ENCODE results near the gene ITGA1.
A peak's percentile ranks its signal among the peaks of the same experiment; 100 is the strongest.

The ITGA1 gene

DNA sequence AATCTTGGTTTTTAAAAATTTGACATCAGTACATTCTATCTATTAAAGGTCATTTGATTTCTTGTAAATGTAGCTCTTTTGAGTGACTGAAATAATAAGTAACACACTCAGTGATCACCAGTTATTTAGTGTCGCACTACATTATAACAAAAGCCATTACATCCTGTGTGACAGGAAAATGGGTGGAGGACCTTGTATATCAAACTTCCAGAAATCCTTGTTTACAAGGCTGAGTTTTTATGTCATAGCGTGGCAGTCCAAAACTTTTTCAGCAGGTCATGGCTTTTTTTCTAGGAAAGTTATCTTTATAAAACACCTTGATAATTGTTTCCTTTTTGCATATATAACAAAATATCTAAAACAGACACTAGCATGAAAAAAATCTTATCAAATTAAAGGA, 14.4 kb upstream of the ITGA1 start:
- DNase-seq = no peak

GRCh38 chr5:52774005-52774410, 13.7 kb upstream of the ITGA1 start:
- DNase-seq = no peak

- no peak for DNase-seq
These were observed 11.6 kb upstream of the ITGA1 start for GRCh38 chr5:52776116-52776515.

- DNase-seq = no peak
These were observed 10.5 kb upstream of the ITGA1 start for GRCh38 chr5:52777186-52777585.

- DNase-seq = no peak
These were observed 8.9 kb upstream of the ITGA1 start for GRCh38 chr5:52778781-52779180.

- DNase-seq = no peak
These were observed 8.5 kb upstream of the ITGA1 start for GRCh38 chr5:52779213-52779612.

DNA sequence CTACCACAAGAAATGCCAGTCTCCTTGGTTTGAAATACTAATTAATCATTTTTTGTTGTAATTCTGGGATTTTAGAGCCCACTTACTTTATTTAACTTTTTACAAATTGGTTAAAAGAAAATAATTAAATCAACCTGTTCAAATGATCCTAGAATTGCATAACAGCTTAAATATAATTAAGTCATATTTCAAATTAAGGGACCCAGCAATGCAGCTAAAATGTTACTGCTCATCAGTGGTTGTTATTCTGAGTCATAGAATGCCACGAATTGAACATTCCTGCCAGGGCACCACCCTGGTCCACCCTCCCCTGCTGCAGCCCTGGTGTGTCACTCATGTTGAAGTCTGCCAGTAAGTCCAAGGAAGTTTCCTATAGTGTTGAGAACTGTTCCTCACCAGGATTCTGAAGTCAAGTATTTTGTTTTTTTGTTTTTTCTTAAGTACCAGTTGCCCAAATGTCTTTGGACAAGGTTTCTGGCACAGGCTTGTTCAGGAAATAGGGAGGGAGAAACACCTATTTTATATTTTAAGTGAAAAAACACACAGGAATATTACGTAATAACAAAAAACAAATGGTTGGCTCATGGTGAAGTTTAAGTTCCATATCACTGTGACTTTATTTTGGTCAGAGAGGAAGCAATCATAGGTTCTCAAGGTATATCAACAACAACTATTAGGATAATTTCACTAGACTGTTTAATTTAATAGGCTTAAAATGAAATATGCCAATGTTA, 4.3 kb upstream of the ITGA1 start:
- DNase-seq = peak; percentile 80

DNA sequence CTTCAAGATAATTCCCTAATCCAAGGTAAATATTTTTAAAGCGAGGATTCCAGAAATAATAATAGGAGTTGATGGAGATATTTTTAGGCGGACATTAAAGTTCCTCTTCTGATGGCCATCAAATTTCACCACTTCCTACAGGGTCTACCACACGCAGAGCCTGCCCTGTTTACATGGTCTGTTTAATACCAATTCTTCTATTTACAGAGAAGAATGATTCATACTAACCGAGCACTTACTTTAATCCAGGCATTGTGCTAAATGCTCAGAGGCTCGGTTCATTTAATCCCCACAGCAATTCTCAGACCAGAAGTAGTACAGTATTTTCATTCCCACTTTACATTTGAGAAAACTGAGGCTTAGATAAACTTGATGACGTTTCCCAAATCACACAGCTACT, 3.0 kb upstream of the ITGA1 start:
- DNase-seq = no peak

- no peak for DNase-seq
These were observed 1.3 kb upstream of the ITGA1 start for GRCh38 chr5:52786391-52786790.

- no peak for DNase-seq
These were observed 642 bp upstream of the ITGA1 start for GRCh38 chr5:52786949-52787599.

- no peak for DNase-seq
These were observed 747 bp downstream of the ITGA1 start for GRCh38 chr5:52788505-52788821.

DNA sequence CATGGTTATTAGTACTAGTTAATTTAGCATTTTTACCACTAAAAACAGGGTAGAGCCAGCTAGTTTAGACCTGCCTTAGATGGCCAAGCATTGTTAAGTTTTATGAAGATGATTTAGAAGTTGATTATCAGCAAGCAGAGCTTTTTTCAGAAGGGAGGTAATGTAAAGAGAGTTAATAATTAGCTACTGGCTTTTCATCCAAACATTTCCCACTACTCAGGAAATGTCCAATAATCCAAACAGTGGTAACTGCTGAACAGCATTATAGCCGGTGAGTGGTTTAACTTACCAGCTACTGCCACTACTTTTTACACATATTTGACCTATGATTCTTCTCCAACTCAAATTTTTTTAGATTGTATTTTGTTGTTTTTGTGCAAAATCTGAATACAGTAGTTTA, 1.7 kb downstream of the ITGA1 start:
- no peak for DNase-seq

DNA sequence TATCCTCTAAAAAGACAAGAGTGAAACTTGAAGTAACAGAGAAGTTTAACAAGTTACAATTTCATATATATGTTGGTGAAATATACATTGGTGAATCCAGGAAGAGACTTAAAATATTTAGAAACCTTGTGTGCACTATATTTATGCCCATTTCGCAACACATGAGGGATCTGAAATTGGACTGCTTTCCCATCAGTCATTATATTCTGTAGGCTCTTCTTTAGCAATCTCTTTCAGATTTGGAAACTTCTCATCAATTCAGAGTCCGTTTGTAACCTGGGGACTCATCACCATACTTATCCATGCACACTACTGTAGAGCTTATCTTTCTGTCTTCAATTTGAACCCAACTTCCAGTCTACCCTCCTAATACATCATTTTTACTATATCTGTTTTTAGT, 2.1 kb downstream of the ITGA1 start:
- no peak for DNase-seq

- DNase-seq = no peak
These were observed 3.6 kb downstream of the ITGA1 start for GRCh38 chr5:52791366-52791765.

DNA sequence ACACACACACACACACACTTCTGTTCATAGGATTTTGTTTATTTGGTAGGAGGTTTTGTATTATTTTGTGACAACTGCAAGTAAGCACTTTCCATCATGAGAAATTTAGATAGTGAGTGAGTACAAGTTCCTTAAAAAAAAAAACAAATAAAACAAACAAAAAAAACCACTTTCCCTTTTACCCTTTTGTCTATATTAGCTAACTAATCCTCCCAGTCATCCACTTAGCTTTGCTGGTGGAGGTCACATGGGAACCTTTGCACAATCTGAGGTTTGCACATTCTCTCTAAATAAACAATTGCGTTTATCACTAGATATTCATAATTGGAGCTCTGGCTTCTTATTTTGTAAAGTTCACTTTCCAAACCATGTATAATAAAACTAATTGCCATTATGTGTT, 6.8 kb downstream of the ITGA1 start:
- DNase-seq = no peak

DNA sequence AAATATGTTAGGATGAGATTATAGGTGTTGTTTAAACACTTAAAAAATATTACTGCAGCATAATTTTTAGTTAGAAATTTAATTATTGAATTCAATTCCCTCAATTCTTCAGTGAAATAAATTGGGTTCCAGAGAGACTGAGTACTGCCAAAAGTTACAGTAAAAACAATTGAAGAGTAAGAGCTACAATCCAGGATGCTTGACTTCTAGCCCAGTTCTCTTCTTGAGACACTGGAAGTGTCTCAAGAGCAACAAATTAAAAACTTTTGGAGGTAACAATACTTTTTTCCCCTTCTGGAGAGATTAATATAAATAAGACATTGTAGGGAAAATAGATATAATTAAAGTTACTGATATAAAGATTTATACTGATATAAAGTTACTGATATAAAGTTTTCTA, 8.3 kb downstream of the ITGA1 start:
- no peak for DNase-seq

GRCh38 chr5:52796516-52797103, 8.9 kb downstream of the ITGA1 start:
- DNase-seq = no peak

DNA sequence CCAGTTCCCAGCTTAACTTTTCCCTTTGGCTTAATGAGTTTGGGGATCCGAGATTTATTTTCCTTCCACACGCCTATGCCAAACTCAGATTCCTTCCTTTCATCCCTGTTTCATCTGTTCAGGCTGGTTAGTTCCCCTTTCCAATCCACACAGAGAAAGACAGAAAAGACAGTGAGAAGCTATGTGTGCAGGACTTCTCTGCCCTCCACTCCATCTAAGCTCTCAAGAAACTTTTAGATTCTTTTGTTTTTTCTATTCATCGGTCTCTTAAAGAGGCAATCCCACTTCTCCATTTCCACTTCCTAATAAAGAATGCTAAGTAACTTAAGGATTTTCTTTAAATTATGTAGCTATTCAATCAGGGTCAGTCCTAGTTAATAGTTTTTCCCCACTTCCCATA, 11.2 kb downstream of the ITGA1 start:
- DNase-seq = no peak

DNA sequence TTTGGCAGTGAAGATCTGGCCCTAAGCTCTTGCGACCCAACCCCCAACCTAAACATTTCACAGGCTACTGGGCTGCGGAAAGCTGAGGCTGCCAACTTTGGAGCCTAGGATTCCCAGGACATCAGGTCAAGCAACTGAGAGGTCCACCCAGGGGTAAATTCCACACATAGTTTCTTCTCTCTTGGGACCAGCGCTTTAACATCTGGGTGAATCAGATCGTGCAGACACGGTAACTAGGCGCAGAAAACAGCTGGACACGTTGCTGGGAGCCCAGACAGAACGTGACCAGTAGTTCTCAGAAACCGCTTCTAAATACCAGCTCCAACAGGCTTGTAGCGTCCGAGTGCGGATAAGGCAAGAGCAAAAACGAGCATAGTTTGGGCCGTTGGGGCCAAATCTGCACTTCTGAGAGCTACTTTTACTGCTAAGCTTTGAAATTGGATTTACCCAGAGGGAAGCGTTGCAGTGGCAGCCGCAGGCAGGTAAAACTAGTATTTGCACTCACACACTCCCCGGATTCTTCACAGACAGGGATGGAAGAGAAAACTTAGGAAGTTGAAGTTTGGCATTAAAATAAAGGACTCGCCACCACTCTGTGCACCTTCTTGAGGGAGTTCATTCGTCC, 11.8 kb downstream of the ITGA1 start:
- DNase-seq = peak; percentile 91

DNA sequence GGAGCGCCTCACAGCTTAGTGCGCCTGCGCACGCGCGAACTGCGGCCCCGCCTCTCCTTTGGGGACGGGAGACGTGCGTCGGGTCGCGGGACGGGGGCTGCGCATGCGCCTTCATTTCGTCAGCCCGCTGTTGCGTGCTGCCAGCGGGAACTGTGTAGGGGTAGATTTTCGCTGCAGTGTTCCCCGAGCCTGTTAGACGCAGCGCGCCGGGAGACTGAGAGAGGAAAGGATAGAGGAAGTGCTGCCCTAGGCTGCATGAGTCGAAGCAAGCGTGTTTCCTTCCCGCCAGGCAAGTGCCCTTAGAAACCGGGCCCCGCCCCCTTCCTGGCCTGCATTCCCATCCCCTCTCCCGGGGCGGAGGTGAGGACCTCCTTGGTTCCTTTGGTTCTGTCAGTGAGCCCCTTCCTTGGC, 12.3 kb downstream of the ITGA1 start:
- peak; percentile 96 for DNase-seq

GRCh38 chr5:52800394-52801213, 12.9 kb downstream of the ITGA1 start:
- DNase-seq = peak; percentile 81

GRCh38 chr5:52801329-52801728, 13.6 kb downstream of the ITGA1 start:
- peak; percentile 51 for DNase-seq

GRCh38 chr5:52802272-52802973, 14.7 kb downstream of the ITGA1 start:
- DNase-seq = no peak
